ENCODE data around the gene CASKIN1.

DNA sequence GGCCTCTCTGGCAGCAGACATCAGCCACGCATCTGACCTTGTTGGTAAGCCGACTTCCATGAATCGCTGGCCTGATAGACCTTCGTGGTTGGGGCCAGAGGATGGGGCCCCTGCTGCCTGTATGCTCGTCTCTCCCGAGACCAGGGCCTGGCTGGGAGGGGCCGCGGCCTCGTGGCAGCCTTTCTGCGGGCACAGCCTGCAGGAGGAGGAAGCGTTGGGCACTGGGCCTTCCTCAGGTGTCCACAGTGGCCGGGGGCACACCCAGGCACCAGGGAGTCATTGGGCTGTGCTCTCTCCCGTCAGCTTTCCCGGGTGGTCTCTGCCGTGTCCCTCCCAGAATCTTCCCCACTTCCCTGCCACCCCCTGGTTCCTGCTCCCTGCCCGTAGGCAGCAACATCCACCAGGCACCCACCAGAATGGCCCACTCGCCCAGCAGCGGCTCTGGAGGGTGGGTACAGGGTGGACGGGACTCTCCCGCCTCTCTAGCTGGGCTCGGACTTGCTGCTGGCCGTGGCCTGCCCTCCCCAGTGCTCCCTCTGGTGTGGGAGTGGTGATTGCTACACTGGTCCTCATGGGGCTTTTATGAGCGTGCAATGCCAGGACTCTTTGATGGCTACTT lies 33.3 kb upstream of the CASKIN1 start:
- TF ChIP-seq YY1 (IDR thresholded peaks at IDR 0.05; ENCODE audit: insufficient read depth, insufficient read length) = no peak
- no peak for TF ChIP-seq ZNF274 (IDR thresholded peaks at IDR 0.05; ENCODE audit: low read depth, low read length)
- TF ChIP-seq SUZ12 (IDR thresholded peaks at IDR 0.05; ENCODE audit: extremely low read depth, insufficient read depth, insufficient read length) = no peak

All from NT2/D1 (cell line).